ENCODE data around the gene BCL7A.

DNA sequence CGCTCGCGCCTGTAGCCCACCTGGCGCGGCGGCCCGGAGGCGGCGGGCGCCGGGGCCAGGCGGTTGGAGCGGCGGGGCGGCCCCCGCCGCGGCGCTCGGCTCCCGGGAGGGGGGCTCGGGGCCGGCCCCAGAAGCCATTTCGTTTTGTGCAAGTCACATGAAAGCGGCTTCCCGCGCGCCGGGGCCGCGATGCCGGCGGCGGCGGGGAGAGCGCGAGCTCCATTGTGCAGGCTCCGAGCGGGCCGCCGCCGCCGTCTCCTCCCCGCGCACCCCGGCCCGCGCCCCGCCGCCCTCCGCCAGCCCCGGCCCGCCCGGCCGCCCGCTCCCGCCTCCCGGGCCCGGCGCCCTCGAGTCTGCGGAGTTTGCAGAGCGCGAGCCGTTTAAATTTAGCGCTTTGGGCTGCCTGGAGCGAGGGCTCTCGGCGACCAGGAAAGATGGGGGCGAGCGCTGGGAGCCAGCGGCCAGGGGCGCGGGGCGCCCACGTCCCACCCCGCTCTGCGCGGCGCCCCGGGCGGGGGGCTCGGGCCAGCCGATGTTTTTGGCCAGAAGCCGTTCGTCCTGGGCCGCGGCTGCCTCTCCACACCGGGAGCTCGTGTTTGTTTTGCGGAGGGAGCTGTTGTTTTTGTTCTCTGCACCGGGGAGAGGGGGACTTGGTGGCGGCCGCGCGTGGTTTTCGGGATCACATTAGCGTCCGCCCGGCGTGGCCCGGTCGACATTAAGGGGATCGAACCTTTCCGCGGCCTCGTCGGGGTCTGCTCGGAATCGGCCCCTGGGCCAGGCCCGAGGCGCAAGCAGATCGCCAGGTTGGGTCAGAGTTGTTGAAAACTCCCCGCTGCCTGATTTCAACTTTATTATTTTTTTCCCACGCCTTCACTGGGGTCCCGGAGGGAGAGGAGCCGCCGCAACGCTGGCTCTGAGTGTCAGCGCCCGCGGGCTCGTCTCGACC lies 982 bp downstream of the BCL7A start:
- TF ChIP-seq SP1 (IDR thresholded peaks at IDR 0.05; ENCODE audit: low read depth, low read length) = no peak
- no peak for TF ChIP-seq EZH2 (IDR thresholded peaks at IDR 0.05; ENCODE audit: low read depth, low read length, severe bottlenecking)
- no peak for TF ChIP-seq POLR2AphosphoS5 (IDR thresholded peaks at IDR 0.05; ENCODE audit: low read depth, low read length)
- TF ChIP-seq, protein P1, sequence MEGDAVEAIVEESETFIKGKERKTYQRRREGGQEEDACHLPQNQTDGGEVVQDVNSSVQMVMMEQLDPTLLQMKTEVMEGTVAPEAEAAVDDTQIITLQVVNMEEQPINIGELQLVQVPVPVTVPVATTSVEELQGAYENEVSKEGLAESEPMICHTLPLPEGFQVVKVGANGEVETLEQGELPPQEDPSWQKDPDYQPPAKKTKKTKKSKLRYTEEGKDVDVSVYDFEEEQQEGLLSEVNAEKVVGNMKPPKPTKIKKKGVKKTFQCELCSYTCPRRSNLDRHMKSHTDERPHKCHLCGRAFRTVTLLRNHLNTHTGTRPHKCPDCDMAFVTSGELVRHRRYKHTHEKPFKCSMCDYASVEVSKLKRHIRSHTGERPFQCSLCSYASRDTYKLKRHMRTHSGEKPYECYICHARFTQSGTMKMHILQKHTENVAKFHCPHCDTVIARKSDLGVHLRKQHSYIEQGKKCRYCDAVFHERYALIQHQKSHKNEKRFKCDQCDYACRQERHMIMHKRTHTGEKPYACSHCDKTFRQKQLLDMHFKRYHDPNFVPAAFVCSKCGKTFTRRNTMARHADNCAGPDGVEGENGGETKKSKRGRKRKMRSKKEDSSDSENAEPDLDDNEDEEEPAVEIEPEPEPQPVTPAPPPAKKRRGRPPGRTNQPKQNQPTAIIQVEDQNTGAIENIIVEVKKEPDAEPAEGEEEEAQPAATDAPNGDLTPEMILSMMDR (IDR thresholded peaks at IDR 0.05; ENCODE audit: control extremely low read depth in 1 of 3, insufficient read depth in 1 of 3, low read depth in 1 of 3, low read length in 3 of 3) = no peak
- TF ChIP-seq YY1 (IDR thresholded peaks at IDR 0.05; ENCODE audit: low read depth, low read length) = no peak
- TF ChIP-seq CREB1 (IDR thresholded peaks at IDR 0.05) = no peak
- TF ChIP-seq TAF1 (IDR thresholded peaks at IDR 0.05; ENCODE audit: low read depth, low read length) = no peak; the same call in 1 of the 2 replicates
- TF ChIP-seq JUND (IDR thresholded peaks at IDR 0.05; ENCODE audit: low read length) = no peak
